ENCODE results near the gene GAREM1.

Gene GAREM1

DNA sequence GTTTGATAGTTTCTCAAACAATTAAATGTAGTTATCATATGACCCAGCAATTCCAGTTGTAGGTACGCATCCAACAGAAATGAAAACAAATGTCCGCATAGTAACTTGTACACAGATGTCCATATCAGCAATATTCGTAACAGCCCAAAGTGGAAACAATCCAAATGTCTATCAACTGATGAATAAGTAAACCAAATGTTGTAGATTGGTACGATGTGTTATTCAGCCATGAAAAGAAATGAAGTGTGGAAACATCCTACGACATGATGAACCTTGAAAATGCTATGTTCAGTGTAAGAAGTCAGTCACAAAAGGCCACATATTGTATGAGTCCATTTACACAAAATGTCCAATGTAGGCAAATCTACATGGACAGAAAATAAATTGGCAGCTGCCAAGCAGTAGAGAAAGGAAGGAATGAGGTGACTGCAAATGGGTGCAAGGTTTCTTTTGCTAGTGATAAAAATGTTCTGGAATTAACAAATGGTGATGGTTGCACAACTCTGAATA is 26.9 kb downstream of the GAREM1 start:
- TF ChIP-seq, protein P1, sequence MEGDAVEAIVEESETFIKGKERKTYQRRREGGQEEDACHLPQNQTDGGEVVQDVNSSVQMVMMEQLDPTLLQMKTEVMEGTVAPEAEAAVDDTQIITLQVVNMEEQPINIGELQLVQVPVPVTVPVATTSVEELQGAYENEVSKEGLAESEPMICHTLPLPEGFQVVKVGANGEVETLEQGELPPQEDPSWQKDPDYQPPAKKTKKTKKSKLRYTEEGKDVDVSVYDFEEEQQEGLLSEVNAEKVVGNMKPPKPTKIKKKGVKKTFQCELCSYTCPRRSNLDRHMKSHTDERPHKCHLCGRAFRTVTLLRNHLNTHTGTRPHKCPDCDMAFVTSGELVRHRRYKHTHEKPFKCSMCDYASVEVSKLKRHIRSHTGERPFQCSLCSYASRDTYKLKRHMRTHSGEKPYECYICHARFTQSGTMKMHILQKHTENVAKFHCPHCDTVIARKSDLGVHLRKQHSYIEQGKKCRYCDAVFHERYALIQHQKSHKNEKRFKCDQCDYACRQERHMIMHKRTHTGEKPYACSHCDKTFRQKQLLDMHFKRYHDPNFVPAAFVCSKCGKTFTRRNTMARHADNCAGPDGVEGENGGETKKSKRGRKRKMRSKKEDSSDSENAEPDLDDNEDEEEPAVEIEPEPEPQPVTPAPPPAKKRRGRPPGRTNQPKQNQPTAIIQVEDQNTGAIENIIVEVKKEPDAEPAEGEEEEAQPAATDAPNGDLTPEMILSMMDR (conservative IDR thresholded peaks at IDR 0.05; ENCODE audit: low read depth, low read length) = no peak
- no peak for DNase-seq (ENCODE audit: low read depth)

DNA sequence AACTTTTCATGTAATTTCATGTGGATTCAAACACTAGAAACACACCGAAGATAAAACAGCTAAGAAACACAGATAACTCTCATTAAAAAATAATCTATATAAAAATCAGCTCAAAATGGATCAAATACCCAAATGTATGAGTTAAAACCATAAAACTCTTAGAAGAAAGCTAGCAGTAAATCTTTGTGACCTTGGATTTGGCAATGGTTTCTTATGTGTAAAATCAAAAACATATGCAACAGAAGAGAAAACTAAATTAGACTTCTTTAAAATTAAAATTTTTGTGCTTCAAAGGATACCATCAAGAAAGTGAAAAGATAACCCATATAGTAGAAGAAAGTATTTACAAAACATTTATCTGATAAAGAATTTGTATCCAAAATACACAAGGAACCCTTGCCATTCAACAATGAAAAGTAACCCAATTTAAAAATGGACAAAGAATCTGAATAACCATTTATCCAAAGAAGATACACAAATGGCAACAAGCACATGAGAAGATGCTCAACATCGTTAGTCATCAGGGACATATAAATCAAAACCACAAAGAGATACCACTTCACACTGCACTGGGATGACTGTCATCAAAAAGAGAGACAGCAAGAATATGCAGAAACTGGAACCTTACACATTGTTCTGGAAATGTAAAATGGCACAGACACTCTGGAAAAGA is 27.5 kb downstream of the GAREM1 start:
- DNase-seq (ENCODE audit: low read depth) = no peak
- TF ChIP-seq, protein P1 (conservative IDR thresholded peaks at IDR 0.05; ENCODE audit: low read depth, low read length) = no peak
- no peak overlapping the region for H3K4me3 ChIP-seq (ENCODE audit: low read depth, low read length)

More for the DNA sequence above, 26.9 kb downstream of the GAREM1 start:
- no peak overlapping the region for H3K4me3 ChIP-seq (ENCODE audit: low read depth, low read length)

DNA sequence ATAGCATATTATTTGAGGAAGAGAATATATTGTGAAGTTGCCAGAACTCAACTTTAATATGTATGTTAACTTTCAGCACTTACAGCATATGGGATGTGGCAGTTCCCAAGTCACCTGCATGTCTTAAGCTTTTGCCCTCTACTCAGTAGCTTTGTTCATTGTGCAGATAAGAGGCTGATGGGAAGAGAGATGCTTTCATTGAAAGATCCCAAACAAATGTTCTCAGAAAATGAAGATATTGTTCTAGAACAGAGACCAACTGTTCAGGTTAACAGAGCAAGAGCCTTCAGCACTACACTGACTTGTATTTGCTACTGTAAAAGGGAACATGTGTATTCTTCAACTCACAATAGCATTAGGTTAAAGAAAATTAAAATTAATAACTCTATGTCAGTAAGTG is 28.1 kb downstream of the GAREM1 start:
- H3K4me3 ChIP-seq (ENCODE audit: low read depth, low read length) = no peak overlapping the region
- no peak for DNase-seq (ENCODE audit: low read depth)
- TF ChIP-seq, protein P1 (conservative IDR thresholded peaks at IDR 0.05; ENCODE audit: low read depth, low read length) = no peak

DNA sequence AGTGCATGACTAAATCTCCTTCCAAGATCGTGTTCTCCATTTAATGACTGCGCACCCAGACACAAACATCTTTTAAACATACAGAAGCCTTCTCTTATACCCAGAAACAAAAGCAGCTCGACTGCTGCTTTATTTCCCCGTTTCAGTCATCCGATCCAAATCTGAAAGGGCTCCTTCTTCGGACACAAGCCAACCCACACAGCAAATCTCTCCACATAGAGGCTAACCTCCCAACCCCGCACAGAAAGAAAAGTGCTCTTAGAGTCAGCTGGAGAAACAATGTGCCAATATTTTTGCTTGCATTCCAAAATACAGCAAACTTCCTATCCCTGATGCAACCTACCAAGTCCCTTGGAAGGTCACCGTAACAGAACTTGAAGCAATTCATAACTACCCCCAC is 29.1 kb downstream of the GAREM1 start:
- peak; percentile 71 for DNase-seq (ENCODE audit: low read depth)
- peak overlapping the region; percentile 17 for H3K4me3 ChIP-seq (ENCODE audit: low read depth, low read length)
- TF ChIP-seq, protein P1 (conservative IDR thresholded peaks at IDR 0.05; ENCODE audit: low read depth, low read length) = no peak

DNA sequence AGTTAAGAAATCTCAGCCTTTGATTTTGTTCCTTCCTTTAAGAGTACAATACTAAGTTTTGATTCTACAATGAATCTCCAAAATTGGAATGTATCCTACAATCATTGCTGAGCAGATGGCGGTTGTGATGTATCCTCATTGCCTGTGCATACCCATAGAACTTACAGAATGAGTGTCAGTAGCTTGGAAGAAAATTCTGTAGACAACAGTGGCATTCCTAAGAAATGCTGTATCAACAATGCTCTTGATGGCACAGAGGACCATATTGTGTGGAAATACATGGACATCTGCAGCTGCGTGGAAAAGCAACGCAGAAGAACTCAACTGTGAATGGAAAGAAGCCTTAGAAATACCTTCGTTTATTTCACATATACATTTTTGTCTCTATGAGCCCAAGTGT is 30.2 kb downstream of the GAREM1 start:
- TF ChIP-seq, protein P1 (conservative IDR thresholded peaks at IDR 0.05; ENCODE audit: low read depth, low read length) = no peak
- no peak overlapping the region for H3K4me3 ChIP-seq (ENCODE audit: low read depth, low read length)
- no peak for DNase-seq (ENCODE audit: low read depth)

DNA sequence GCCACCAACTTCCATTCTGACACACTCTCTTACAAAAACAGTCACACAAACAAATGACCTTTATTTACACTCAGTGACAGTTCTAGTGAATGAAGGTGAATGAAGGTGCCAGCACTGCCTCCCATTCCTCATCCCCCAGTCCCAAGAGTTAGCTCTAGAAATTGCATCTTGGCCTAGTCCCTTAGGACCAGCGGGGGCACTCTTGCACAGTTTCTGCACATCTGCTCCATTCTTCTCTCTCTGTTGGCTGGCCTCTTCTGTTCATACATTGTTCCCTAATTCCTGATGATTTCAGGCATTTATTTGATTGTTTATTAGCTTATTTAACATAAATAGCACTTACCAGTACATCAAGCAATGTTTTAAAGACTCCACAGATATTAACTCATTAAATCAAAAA is 30.9 kb downstream of the GAREM1 start:
- TF ChIP-seq, protein P1 (conservative IDR thresholded peaks at IDR 0.05; ENCODE audit: low read depth, low read length) = peak; percentile 55
- no peak for DNase-seq (ENCODE audit: low read depth)
- no peak overlapping the region for H3K4me3 ChIP-seq (ENCODE audit: low read depth, low read length)

DNA sequence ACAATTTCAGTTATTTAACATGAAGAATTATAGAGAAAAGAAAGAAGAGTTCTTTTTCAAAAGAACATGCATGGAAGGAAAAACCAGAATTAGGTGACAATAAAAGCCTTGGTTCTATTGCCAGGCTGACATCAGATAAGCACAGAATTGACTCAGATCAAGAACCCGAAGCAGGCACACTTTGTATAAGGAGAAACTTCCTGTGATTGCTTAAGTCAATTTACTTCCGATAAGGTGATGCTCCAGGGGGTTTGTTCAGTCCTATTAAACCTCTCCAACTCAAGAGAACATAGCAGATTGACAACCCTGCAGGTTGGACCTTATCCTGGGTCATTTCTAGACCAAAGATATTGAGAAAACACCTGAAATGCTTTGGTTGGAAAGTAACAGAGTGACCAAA is 31.4 kb downstream of the GAREM1 start:
- H3K4me3 ChIP-seq (ENCODE audit: low read depth, low read length) = no peak overlapping the region
- DNase-seq (ENCODE audit: low read depth) = no peak
- TF ChIP-seq, protein P1 (conservative IDR thresholded peaks at IDR 0.05; ENCODE audit: low read depth, low read length) = no peak

All from choroid plexus epithelial cell (primary cell).